Prostate gland (tissue), 2 donors: Measurements from ENCODE around the gene DNM3. TPM values are rescaled to one million over a fixed set of nuclear protein-coding genes. Genes with fewer than 3 reads are reported as not detected.

Experiments used
- DNase-seq: peaks from one replicate; pipeline ENCODE4 v3.0.0-alpha.2; 2019; ENCODE audit warnings: low spot score
- H3K27ac ChIP-seq, 2 donors: fragments of 200-600 bp; sonication (generic); 2 replicates each; pipeline ENCODE4 v1.5.1; 2017 to 2019
- H3K27me3 ChIP-seq: fragments of 200-600 bp; sonication (generic); replicated peaks from 2 replicates; pipeline ENCODE4 v1.5.1; 2019; ENCODE audit not compliant: insufficient read depth
- H3K36me3 ChIP-seq, 2 donors: fragments of 200-600 bp; sonication (generic); 1 replicate in 1 of 2; 2 replicates in 1 of 2; pipeline versions ENCODE4 v1.5.1 to v1.8.1; 2017 to 2019
- H3K4me1 ChIP-seq: fragments of 200-600 bp; sonication (generic); replicated peaks from 2 replicates; pipeline ENCODE4 v1.5.1; 2019
- H3K4me3 ChIP-seq, 2 donors: fragments of 200-600 bp; sonication (generic); 2 replicates each; pipeline ENCODE4 v1.5.1; 2017 to 2019
- H3K9me3 ChIP-seq: fragments of 200-600 bp; sonication (generic); 2 replicates; pipeline ENCODE4 v1.5.1; 2017
- POLR2A ChIP-seq: fragments of 450-650 bp; IDR thresholded peaks from one replicate; pipeline ENCODE4 v1.6.1; 2016; ENCODE audit warnings: antibody characterized with exemption, mild to moderate bottlenecking
- POLR2AphosphoS5 ChIP-seq: sonication (generic); formaldehyde crosslinking; IDR thresholded peaks from one replicate; pipeline ENCODE4 v1.6.1; 2017; ENCODE audit warnings: antibody characterized with exemption
- WGBS: methylation state at CpG from one replicate; pipeline ENCODE4 v1.1.5; 2018; 5-methylcytosine and 5-hydroxymethylcytosine counted together
- intact Hi-C: fragments of 100-400 bp; cut with DNase I; formaldehyde crosslinking; loops from one replicate; pipeline ENCODE4 v1.14.2; 2022
- total RNA-seq, 2 donors: library from RNA; depleted of rRNA; stranded (reverse); fragments of >200 nt; gene quantifications; one replicate each; pipeline ENCODE4 v1.1.0, GENCODE V29; 2016
- TF ChIP-seq, protein P1 (sequence below), 4 experiments: fragments of 200-600 bp in 2 of 4; fragments of 450-650 bp in 2 of 4; sonication (generic) in 2 of 4; IDR thresholded peaks; 1 replicate in 3 of 4; 2 replicates in 1 of 4; pipeline ENCODE4 v1.5.1; 2016 to 2019; ENCODE audit warnings: antibody characterized with exemption in 4 of 4, mild to moderate bottlenecking in 2 of 4, moderate library complexity in 2 of 4

Gene DNM3
- total RNA-seq, 2 donors from 2014 or later, result 2.3 to 5.3 TPM

DNA sequence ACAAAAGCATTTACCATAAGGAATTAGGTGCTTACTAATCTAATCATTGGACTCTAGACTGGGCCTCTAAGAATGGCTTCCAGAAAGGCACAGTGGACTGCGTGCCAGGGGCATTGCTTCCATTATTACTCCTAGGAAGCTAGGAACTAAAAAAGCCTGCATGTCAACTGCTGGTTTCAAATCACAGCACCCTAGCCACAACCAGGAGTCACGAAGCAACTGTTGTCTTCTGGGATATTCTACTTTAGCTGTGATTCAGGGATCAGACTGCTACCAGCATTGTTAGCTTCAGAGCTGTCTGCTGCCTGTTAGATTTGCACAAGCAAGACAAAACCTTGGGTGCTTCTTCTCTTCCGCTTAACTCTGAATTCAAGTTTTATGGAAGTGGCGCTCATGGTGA is 38.3 kb downstream of the DNM3 start:
- intact Hi-C loops, result no loop called here
- no peaks in the 10 kb centered on the region for H3K9me3 ChIP-seq
- H3K4me3 ChIP-seq, result no peak overlapping the region
- H3K36me3 ChIP-seq, result no peaks in the 10 kb centered on the region
- 96% methylated on average over 4 of the region's 4 CpGs for WGBS
- H3K4me1 ChIP-seq, result no peaks in the 10 kb centered on the region
- H3K27ac ChIP-seq, result no peak overlapping the region
- no peak for DNase-seq
- TF ChIP-seq, protein P1, sequence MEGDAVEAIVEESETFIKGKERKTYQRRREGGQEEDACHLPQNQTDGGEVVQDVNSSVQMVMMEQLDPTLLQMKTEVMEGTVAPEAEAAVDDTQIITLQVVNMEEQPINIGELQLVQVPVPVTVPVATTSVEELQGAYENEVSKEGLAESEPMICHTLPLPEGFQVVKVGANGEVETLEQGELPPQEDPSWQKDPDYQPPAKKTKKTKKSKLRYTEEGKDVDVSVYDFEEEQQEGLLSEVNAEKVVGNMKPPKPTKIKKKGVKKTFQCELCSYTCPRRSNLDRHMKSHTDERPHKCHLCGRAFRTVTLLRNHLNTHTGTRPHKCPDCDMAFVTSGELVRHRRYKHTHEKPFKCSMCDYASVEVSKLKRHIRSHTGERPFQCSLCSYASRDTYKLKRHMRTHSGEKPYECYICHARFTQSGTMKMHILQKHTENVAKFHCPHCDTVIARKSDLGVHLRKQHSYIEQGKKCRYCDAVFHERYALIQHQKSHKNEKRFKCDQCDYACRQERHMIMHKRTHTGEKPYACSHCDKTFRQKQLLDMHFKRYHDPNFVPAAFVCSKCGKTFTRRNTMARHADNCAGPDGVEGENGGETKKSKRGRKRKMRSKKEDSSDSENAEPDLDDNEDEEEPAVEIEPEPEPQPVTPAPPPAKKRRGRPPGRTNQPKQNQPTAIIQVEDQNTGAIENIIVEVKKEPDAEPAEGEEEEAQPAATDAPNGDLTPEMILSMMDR (IDR thresholded peaks at IDR 0.05), result no peak
- no peak for TF ChIP-seq POLR2AphosphoS5
- no peak for TF ChIP-seq POLR2A
- no peaks in the 10 kb centered on the region for H3K27me3 ChIP-seq

DNA sequence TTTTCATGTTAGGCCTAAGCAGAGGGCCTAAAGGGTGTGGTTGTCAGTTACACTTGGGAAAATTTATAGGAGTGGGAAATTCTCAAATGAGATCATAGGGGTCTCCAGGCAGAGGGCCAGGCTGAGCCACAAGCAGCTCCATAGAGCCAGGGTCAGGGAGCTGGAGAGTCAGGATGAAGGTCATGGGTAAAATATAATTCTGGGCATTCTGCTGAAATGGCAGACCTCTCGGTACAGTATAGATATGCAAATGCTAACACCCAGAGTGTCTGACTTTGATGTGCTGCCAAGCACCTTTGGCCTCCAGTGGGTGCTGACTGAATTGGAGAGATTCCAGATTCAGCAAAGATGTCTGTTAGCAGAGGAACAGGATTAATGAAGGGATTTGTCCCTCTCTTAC is 40.1 kb downstream of the DNM3 start:
- Histone ChIP-seq H3K4me1 (no peaks in the 10 kb centered on the region), H3K4me3 (no peak overlapping the region), H3K36me3 (no peaks in the 10 kb centered on the region), H3K27me3 (no peaks in the 10 kb centered on the region), H3K27ac (no peak overlapping the region), H3K9me3 (no peaks in the 10 kb centered on the region)
- no peak for DNase-seq
- 75% methylated on average over 1 of the region's 1 CpG for WGBS
- intact Hi-C loops, result no loop called here
- TF ChIP-seq POLR2AphosphoS5 (no peak), POLR2A (no peak)
- TF ChIP-seq, protein P1 (IDR thresholded peaks at IDR 0.05), result no peak

DNA sequence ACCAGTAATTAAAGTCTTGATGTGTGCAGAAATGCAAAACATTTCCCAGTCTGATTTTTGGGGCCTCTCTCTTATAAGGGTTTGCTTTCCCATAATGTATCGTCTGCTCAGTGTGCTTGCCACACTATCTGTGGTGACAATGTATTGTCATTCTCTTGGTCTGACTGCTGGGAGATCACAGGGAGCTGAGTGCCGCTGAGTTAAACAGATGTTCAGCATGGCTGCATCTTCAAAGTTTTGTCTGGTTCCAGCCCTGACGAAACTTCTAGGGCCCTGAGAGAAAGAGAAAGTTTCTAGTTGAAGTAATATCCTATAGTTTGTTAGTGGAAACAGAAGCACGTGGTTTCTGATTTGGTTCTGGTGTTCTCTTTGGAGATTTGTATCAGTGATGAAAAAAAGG is 42.6 kb downstream of the DNM3 start:
- TF ChIP-seq, protein P1 (IDR thresholded peaks at IDR 0.05), result no peak
- TF ChIP-seq POLR2AphosphoS5 (no peak), POLR2A (no peak)
- WGBS, result 89% methylated on average over 4 of the region's 4 CpGs
- no peak overlapping the region for H3K4me3 ChIP-seq
- intact Hi-C loops, result no loop called here
- no peak for DNase-seq
- no peaks in the 10 kb centered on the region for H3K4me1 ChIP-seq
- H3K9me3 ChIP-seq, result no peaks in the 10 kb centered on the region
- no peaks in the 10 kb centered on the region for H3K36me3 ChIP-seq
- no peaks in the 10 kb centered on the region for H3K27me3 ChIP-seq
- no peak overlapping the region for H3K27ac ChIP-seq

DNA sequence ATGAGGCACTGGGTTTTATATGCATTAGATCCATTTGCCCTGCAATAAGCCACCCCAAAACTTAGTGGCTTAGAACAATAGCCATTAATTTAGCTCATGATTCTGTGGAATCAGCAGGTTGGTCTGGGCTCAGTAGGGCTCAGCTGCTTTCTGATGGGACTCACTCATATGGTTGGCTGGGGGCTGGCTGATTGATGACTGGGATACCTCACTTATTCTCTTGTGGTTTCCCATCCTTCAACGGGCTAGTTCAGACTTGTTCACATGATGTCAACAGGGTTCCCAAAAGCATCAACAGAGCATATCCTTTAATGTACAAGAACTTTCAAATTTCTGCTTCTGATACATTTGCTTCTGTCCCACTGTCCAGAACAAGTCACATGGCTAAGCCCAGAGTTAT is 43.2 kb downstream of the DNM3 start:
- Histone ChIP-seq H3K4me3 (no peak overlapping the region), H3K9me3 (no peaks in the 10 kb centered on the region), H3K4me1 (no peaks in the 10 kb centered on the region), H3K27ac (no peak overlapping the region), H3K27me3 (no peaks in the 10 kb centered on the region), H3K36me3 (no peaks in the 10 kb centered on the region)
- intact Hi-C loops, result no loop called here
- WGBS, result 75% methylated on average over 1 of the region's 1 CpG
- no peak for DNase-seq
- TF ChIP-seq, protein P1 (IDR thresholded peaks at IDR 0.05), result no peak
- TF ChIP-seq POLR2AphosphoS5 (no peak), POLR2A (no peak)

DNA sequence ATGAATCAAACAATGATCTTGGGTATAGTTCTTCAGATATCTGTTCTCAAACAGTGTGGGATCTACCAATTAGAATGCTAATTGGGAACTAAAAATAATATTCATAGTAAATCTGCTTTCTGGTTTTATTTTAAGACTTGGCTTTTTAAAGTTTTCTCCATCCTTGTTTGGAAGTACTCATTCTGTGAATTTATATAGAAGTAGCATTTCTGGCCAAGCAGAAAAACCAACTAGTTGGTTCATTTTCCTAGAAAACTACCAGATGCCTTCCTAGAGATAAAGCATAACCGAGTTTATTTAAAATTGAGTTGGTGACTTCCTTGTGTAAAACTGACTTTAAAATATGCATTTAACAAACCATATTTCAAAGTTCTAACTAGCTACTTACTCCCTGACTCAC is 48.8 kb downstream of the DNM3 start:
- no peaks in the 10 kb centered on the region for H3K9me3 ChIP-seq
- H3K4me3 ChIP-seq, result no peak overlapping the region
- TF ChIP-seq POLR2A (no peak), POLR2AphosphoS5 (no peak)
- TF ChIP-seq, protein P1 (IDR thresholded peaks at IDR 0.05), result no peak
- H3K27ac ChIP-seq, result no peak overlapping the region
- DNase-seq, result no peak
- no peaks in the 10 kb centered on the region for H3K27me3 ChIP-seq
- WGBS, result 58% methylated on average over 1 of the region's 1 CpG
- no peaks in the 10 kb centered on the region for H3K36me3 ChIP-seq
- intact Hi-C loops, result no loop called here
- H3K4me1 ChIP-seq, result no peaks in the 10 kb centered on the region
